DMS79 (cell line): ENCODE results near the gene NACC1.

Source experiments
- DNase-seq: peaks from one replicate; lab custom pipeline; 2025; lab: John Stamatoyannopoulos, UW

NACC1 gene

DNA sequence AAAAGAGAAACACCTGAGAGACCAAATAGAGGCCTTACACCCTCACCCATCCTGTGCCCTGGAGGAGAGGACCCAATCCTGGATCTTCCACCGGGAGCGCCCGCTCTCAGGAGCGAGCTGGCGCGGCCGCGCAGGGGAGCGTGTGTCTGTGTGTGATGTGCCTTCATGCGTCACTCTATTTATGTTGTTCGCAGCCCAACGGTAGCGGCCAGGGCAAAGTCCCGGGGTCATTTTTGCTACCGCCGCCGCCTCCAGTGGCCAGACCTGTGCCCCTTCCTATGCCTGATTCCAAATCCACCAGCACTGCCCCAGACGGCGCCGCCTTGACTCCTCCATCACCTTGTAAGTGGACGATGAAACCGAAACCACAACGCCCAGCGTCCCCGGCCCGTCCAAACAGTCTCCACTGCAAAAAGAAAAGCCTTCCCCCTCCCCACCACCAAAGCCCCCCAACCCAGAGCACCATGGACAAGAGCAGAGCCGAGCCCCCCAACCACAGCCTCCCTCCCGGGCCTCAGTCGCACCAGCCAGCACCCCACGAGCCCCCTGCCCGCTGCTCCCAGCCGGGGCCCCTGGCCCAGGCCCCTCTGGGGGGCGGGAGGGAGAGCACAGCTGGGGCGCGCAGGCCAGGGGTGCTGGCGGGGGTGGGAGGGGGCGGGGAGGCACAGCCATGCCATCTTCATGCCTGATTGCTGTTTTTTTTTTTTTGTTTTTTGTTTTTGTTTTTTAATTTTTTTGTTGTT is 30.1 kb upstream of the NACC1 start:
- DNase-seq: no peak

DNA sequence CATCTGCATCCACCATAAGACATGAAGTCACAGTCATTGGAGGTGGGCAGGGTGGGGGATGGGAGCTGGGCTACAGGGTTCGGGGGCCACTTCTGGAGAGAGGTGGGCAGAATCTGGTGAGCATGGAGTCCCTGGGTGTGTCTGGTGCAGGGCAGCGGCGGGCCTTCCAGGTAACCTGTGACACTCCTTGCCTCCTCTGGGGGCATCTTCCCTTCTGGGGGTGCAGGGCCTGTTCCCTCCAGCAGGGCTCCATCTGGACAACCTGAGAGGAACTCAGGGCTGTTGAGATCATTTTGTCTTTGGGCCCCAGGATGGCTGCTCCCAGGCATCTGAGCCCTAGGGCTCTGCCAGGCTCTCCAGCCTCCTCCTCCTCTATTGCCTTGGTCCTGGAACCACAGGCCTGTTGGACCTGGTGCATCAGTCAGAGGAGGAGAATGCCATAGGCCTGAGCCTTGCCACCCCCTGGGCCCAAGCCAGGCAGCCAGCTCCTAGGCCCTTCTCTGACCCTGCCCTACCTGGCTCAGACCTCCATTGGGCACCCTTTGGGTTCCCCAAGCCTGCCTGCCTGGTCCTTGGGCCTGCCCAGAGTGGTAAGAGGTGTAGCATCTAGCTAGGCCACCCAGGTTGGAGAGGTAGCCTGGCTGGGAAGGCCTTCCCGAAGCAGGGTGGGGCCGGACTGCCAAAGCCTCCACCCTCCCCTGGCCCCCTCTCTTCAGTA is 28.8 kb upstream of the NACC1 start:
- no peak for DNase-seq

DNA sequence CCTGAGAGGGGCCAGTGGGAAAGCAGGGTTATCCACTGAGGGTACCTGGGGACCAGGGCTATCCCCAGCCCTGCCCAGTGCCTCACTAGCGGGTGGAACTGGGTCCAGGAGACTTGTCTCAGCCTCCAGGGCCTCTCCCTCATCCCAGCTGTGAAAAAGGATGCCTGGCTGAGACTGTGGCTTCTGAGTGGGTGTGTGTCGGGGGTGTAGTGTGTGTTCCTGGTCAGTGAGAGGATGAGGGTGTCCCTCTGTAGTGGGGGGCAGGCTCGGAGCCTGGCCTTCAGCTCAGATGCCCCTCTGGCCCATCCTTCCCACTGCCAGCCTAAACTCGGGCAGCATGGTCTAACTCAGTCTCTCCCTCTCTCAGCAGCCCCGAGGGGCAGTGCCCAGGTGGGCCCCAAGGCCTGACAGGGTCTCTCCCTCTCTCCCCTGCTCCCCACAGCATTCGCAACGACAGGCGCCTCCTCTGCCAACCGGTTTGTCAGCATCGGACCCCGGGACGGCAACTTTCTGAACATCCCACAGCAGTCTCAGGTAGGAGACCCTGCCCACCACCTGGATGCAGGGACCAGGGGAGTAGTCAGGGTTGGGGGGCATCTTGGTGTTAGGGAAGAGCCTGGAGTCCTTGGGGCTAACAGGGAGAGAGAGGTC is 28.1 kb upstream of the NACC1 start:
- DNase-seq: no peak

DNA sequence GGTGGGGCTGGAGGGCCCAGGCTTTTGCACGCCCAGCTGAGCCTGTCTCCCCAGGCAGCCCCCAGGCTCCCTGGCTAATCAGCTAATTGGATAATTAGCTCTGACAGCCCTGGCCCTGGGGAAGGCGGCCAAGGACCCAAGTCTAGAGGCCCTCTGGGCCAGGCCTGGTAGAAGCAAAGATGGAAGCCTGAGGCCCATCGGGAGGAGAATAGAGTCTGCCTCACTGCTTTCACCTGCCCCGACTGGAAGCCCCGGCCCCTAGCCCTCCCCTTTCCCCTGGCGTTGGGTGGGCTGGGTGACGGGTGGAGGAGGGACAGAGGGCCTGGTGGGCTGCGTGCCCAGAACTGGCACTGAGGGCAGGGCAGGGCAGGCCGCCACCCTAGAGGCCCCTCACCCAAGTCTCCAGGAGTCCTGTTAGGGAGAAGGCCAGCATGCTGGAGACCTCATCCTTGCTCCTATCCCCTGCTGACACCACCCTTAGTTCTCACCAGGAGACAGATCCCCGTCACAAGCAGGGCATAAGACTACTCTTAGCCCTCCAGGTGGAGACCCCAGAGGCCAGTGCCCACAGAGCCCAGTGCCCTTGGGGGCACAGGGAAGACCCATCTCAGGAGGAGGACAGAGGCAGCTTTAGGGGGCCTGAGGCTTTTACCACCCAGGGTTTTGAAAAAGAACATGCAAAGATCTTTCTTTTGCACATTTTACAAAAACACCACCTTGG is 27.4 kb upstream of the NACC1 start:
- DNase-seq: no peak

GRCh38 chr19:13091400-13092157 is 26.5 kb upstream of the NACC1 start:
- no peak for DNase-seq

DNA sequence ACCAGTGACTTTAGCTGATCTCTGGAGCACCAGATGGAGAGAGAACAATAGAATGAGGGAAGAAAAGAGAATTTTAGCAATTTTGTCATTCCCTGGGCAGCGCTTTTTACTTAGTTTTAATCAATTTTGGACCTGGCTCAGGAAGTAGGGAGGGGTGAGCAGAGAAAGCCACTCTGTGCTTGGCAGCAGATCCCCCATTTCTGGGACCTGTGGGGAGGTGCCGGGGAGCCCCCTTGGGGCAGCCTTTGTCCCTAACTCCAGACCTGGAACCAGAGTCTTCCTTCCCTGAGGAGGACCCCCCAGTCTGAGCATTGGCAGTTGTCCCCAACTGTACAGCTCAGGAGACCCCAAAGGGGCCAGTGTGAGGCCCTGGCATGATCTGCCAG is 25.9 kb upstream of the NACC1 start:
- DNase-seq: no peak

GRCh38 chr19:13092606-13093235 is 25.3 kb upstream of the NACC1 start:
- no peak for DNase-seq

GRCh38 chr19:13093407-13094105 is 24.5 kb upstream of the NACC1 start:
- DNase-seq: peak; percentile 48

GRCh38 chr19:13094106-13094504 is 24.0 kb upstream of the NACC1 start:
- no peak for DNase-seq

GRCh38 chr19:13094771-13095392 is 23.2 kb upstream of the NACC1 start:
- no peak for DNase-seq

- DNase-seq: no peak
Observed at GRCh38 chr19:13095393-13095784, 22.7 kb upstream of the NACC1 start.

DNA sequence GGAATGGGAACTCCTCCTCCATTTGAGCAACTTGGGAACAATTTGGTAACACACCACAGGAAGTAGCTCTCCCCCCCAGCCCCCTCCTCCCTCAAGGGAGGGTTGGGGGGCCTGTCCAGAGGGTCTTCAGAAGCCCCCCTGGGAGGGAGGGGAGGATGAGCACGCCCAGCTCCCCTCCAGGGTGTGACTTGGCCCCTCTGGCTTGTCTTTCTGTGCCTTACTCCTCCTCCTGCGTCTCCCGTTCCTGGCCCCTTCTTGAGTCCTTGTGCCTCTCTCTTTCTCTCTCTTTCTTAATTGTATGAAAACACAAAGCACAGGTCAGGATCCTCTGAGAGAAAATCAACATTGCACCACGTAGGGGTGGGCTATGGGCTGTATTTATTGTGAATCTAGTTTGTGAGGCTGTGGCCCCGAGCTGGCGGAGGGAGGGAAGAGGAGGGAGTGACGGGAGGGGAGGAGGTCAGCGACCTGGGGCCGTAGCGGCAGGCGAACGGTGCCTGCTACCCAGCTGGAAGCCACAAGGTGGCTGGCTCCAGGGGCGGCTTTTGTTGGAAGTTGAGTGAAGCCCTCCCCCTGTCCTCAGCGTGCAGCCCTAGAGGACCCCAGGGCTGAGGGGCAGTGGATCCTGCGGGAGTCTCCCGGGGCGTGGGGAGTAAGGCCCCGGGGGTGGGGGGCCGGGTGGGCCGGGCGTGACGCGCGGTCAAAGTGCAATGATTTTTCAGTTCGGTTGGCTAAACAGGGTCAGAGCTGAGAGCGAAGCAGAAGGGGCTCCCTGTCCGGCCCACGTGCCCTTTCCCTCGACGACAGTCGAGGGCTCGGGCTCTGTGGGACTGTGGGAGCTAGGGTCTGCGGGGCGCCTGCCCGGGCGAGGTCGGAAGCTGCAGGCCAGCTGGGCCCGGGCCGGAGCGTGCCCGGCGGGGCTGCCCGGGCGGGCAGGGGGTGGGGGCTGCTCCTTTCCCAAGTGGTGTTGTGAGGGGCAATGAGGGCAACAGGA is 21.8 kb upstream of the NACC1 start:
- DNase-seq: no peak

- DNase-seq: no peak
Observed at GRCh38 chr19:13097033-13097462, 21.0 kb upstream of the NACC1 start.

GRCh38 chr19:13097463-13098258 is 20.4 kb upstream of the NACC1 start:
- DNase-seq: no peak

GRCh38 chr19:13098277-13099072 is 19.6 kb upstream of the NACC1 start:
- DNase-seq: no peak

GRCh38 chr19:13099073-13099999 is 18.7 kb upstream of the NACC1 start:
- no peak for DNase-seq
